ENCODE measurements around the gene GJC2. TPM values are rescaled to one million over a fixed set of nuclear protein-coding genes. Genes with fewer than 3 reads are reported as not detected.

Gene GJC2
- total and polyA plus RNA-seq, 4 donors, result 0.10 to 0.79 (median 0.25) TPM; not detected in 1

GRCh38 chr1:228175316-228176023 lies 25.7 kb downstream of the GJC2 start:
- Histone ChIP-seq H3K9ac (ENCODE audit: low read depth in 1 of 2, low read length in 2 of 2) (no peak overlapping the region), H3K9me3 (ENCODE audit: control insufficient read depth in 4 of 4, low read length in 3 of 4) (no peaks in the 10 kb centered on the region), H3K27ac (ENCODE audit: low read depth in 1 of 2, low read length in 2 of 2) (no peak overlapping the region), H3K36me3 (ENCODE audit: control insufficient read depth in 4 of 4, insufficient read depth in 3 of 4, low read depth in 1 of 4, low read length in 3 of 4) (peaks cover 0 to 7% (median 4%) of the 10 kb centered on the region in 4 donors), H3K4me1 (ENCODE audit: control insufficient read depth in 4 of 4, insufficient read depth in 4 of 4, low read length in 3 of 4) (no peaks in the 10 kb centered on the region), H3K27me3 (ENCODE audit: control insufficient read depth in 4 of 4, insufficient read depth in 4 of 4, low read length in 3 of 4) (no peaks in the 10 kb centered on the region), H3K4me3 (ENCODE audit: low read depth in 1 of 3, low read length in 3 of 3) (no peak overlapping the region)
- no peak for DNase-seq (ENCODE audit: low spot score)
- 96% methylated on average over 18 of the region's 18 CpGs for WGBS
- TF ChIP-seq SP1 (IDR thresholded peaks at IDR 0.05) (no peak), ZBTB33 (IDR thresholded peaks at IDR 0.05) (no peak), HNF4A (conservative IDR thresholded peaks at IDR 0.05) (no peak), REST (IDR thresholded peaks at IDR 0.05) (no peak), ATF3 (IDR thresholded peaks at IDR 0.05) (no peak), HNF4G (IDR thresholded peaks at IDR 0.05) (no peak), JUND (IDR thresholded peaks at IDR 0.05) (no peak), MAX (IDR thresholded peaks at IDR 0.05) (no peak), RXRA (IDR thresholded peaks at IDR 0.05) (no peak), CTCF (IDR thresholded peaks at IDR 0.05; ENCODE audit: low read depth, low read length, missing input control) (no peak), YY1 (IDR thresholded peaks at IDR 0.05) (no peak), GABPA (IDR thresholded peaks at IDR 0.05 in 1 of 2, conservative IDR thresholded peaks at IDR 0.05 in 1 of 2) (no peak), TAF1 (conservative IDR thresholded peaks at IDR 0.05) (no peak), EGR1 (IDR thresholded peaks at IDR 0.05; ENCODE audit: low read depth in 2 of 2) (no peak), FOXA2 (IDR thresholded peaks at IDR 0.05) (no peak), FOXA1 (IDR thresholded peaks at IDR 0.05) (no peak), NR2F2 (IDR thresholded peaks at IDR 0.05) (no peak), RAD21 (IDR thresholded peaks at IDR 0.05) (no peak)
